Stimulated activated CD4-positive, alpha-beta T cell treated with anti-CD3 and anti-CD28 coated beads, Interleukin-2, amount 100 ng/mL, for 24 hours (primary cell): ENCODE data around the gene CCDC27.
"Not testable (repeated sequence)": the region's sequence is repeated elsewhere in the genome, so short reads cannot be mapped to it uniquely, and the experiment has no call there.

Source experiments
- DNase-seq, 2 donors: peaks; one replicate each; pipeline ENCODE4 v3.0.0-alpha.2; 2020

CCDC27 gene

GRCh38 chr1:3796215-3797061, 44.2 kb downstream of the CCDC27 start, which contains the start of gene LRRC47:
LRRC47 (minus strand) TSS chr1:3796498; CDS start chr1:3796476, 22 bp downstream.
- DNase-seq: peak; percentile 95 to 96

- DNase-seq: no peak
Observed at GRCh38 chr1:3799976-3800685, 47.9 kb downstream of the CCDC27 start.

GRCh38 chr1:3800795-3801194, 48.5 kb downstream of the CCDC27 start:
- not testable (repeated sequence) for DNase-seq

GRCh38 chr1:3803905-3804626, 51.8 kb downstream of the CCDC27 start:
- DNase-seq: no peak

GRCh38 chr1:3804627-3804944, 52.3 kb downstream of the CCDC27 start:
- not testable (repeated sequence) for DNase-seq

- DNase-seq: no peak
Observed at GRCh38 chr1:3805038-3805437, 52.8 kb downstream of the CCDC27 start.

- DNase-seq: no peak
Observed at GRCh38 chr1:3807769-3808168, 55.5 kb downstream of the CCDC27 start.

- DNase-seq: no peak
Observed at GRCh38 chr1:3809680-3810079, 57.4 kb downstream of the CCDC27 start.

GRCh38 chr1:3810149-3810761, 58.0 kb downstream of the CCDC27 start:
- not testable (repeated sequence) for DNase-seq

GRCh38 chr1:3811595-3811911, 59.3 kb downstream of the CCDC27 start:
- no peak for DNase-seq

GRCh38 chr1:3814065-3814464, 61.8 kb downstream of the CCDC27 start:
- no peak for DNase-seq

- DNase-seq: no peak
Observed at GRCh38 chr1:3814771-3815561, 62.7 kb downstream of the CCDC27 start.

GRCh38 chr1:3816331-3817137, 64.3 kb downstream of the CCDC27 start:
- DNase-seq: no peak

- DNase-seq: no peak
Observed at GRCh38 chr1:3817138-3817740, 65.0 kb downstream of the CCDC27 start.

GRCh38 chr1:3817821-3818597, 65.8 kb downstream of the CCDC27 start:
- no peak for DNase-seq

- no peak for DNase-seq
Observed at GRCh38 chr1:3819771-3820200, 67.5 kb downstream of the CCDC27 start.

- no peak for DNase-seq
Observed at GRCh38 chr1:3820316-3820715, 68.1 kb downstream of the CCDC27 start.

- no peak for DNase-seq
Observed at GRCh38 chr1:3821004-3821403, 68.8 kb downstream of the CCDC27 start.
